HEK293 (cell line): ENCODE data around the gene CLMN.

Experiments used
- GLIS2 ChIP-seq: fragments of 450-650 bp; formaldehyde crosslinking; IDR thresholded peaks from 2 replicates; pipeline ENCODE4 v1.5.1; 2016; ENCODE audit warnings: missing biosample characterization, missing genetic modification characterization
- OSR2 ChIP-seq: fragments of 450-650 bp; formaldehyde crosslinking; IDR thresholded peaks from 2 replicates; pipeline ENCODE4 v1.5.1; 2016; ENCODE audit warnings: missing biosample characterization, missing genetic modification characterization
- OVOL3 ChIP-seq: fragments of 450-650 bp; formaldehyde crosslinking; IDR thresholded peaks from 2 replicates; pipeline ENCODE4 v1.5.1; 2016; ENCODE audit warnings: missing biosample characterization, missing genetic modification characterization
- SALL2 ChIP-seq: fragments of 450-650 bp; formaldehyde crosslinking; IDR thresholded peaks from 2 replicates; pipeline ENCODE4 v1.5.0; 2017; ENCODE audit warnings: missing biosample characterization, mild to moderate bottlenecking, missing genetic modification characterization, borderline replicate concordance
- ZBTB8A ChIP-seq: fragments of 450-650 bp; formaldehyde crosslinking; IDR thresholded peaks from 2 replicates; pipeline ENCODE4 v1.5.1; 2016; ENCODE audit warnings: missing biosample characterization, missing genetic modification characterization
- ZNF112 ChIP-seq: fragments of 450-650 bp; formaldehyde crosslinking; IDR thresholded peaks from 2 replicates; pipeline ENCODE4 v1.5.0; 2017; ENCODE audit warnings: missing biosample characterization, missing genetic modification characterization
- ZNF121 ChIP-seq: fragments of 450-650 bp; formaldehyde crosslinking; IDR thresholded peaks from 2 replicates; pipeline ENCODE4 v1.5.1; 2016; ENCODE audit warnings: missing biosample characterization, missing genetic modification characterization
- ZNF132 ChIP-seq: fragments of 450-650 bp; formaldehyde crosslinking; IDR thresholded peaks from 2 replicates; pipeline ENCODE4 v1.5.1; 2017; ENCODE audit warnings: missing biosample characterization, missing genetic modification characterization, borderline replicate concordance
- ZNF155 ChIP-seq: fragments of 450-650 bp; formaldehyde crosslinking; IDR thresholded peaks from 2 replicates; pipeline ENCODE4 v1.5.1; 2016; ENCODE audit warnings: missing biosample characterization, missing genetic modification characterization
- ZNF223 ChIP-seq: fragments of 450-650 bp; formaldehyde crosslinking; IDR thresholded peaks from 2 replicates; pipeline ENCODE4 v1.5.1; 2016; ENCODE audit warnings: missing biosample characterization, missing genetic modification characterization
- ZNF248 ChIP-seq: fragments of 450-650 bp; formaldehyde crosslinking; IDR thresholded peaks from 2 replicates; pipeline ENCODE4 v1.5.1; 2017; ENCODE audit warnings: missing biosample characterization, missing genetic modification characterization
- ZNF266 ChIP-seq: fragments of 450-650 bp; formaldehyde crosslinking; IDR thresholded peaks from 2 replicates; pipeline ENCODE4 v1.5.1; 2016; ENCODE audit warnings: missing biosample characterization, missing genetic modification characterization, low read depth
- ZNF37A ChIP-seq: fragments of 450-650 bp; IDR thresholded peaks from 2 replicates; pipeline ENCODE4 v1.5.1; 2018; ENCODE audit warnings: missing biosample characterization, missing genetic modification characterization
- ZNF501 ChIP-seq: fragments of 450-650 bp; formaldehyde crosslinking; IDR thresholded peaks from 2 replicates; pipeline ENCODE4 v1.5.1; 2016; ENCODE audit warnings: missing biosample characterization, missing genetic modification characterization
- ZNF518A ChIP-seq: fragments of 450-650 bp; formaldehyde crosslinking; conservative IDR thresholded peaks from 2 replicates; pipeline ENCODE4 v1.5.1; 2016; ENCODE audit warnings: low read depth, missing biosample characterization, missing genetic modification characterization
- ZNF596 ChIP-seq: fragments of 450-650 bp; IDR thresholded peaks from 2 replicates; pipeline ENCODE4 v1.5.0; 2018; ENCODE audit warnings: missing biosample characterization, mild to moderate bottlenecking, missing genetic modification characterization, moderate library complexity
- ZNF677 ChIP-seq: fragments of 450-650 bp; IDR thresholded peaks from 2 replicates; pipeline ENCODE4 v1.5.0; 2018; ENCODE audit warnings: missing biosample characterization, mild to moderate bottlenecking, missing genetic modification characterization, moderate library complexity
- ZNF792 ChIP-seq: fragments of 450-650 bp; formaldehyde crosslinking; IDR thresholded peaks from 2 replicates; pipeline ENCODE4 v1.5.1; 2016; ENCODE audit warnings: missing biosample characterization, missing genetic modification characterization
- ZXDB ChIP-seq: fragments of 450-650 bp; formaldehyde crosslinking; IDR thresholded peaks from 2 replicates; pipeline ENCODE4 v1.5.1; 2016; ENCODE audit warnings: missing biosample characterization, missing genetic modification characterization
- TF ChIP-seq, protein P1 (sequence below): fragments of 450-650 bp; formaldehyde crosslinking; IDR thresholded peaks from 2 replicates; pipeline ENCODE4 v1.5.1; 2016; ENCODE audit warnings: missing biosample characterization, missing genetic modification characterization
- TF ChIP-seq, protein P2 (sequence below): fragments of 450-650 bp; formaldehyde crosslinking; IDR thresholded peaks from 2 replicates; pipeline ENCODE4 v1.5.1; 2017; ENCODE audit warnings: missing biosample characterization, mild to moderate bottlenecking, missing genetic modification characterization, moderate library complexity
- TF ChIP-seq, protein P3 (sequence below): fragments of 450-650 bp; formaldehyde crosslinking; IDR thresholded peaks from 2 replicates; pipeline ENCODE4 v1.5.1; 2016; ENCODE audit warnings: missing biosample characterization, missing genetic modification characterization, low read depth
- TF ChIP-seq, protein P4 (sequence below): IDR thresholded peaks from 2 replicates; pipeline ENCODE4 v1.6.1; 2011; ENCODE audit warnings: mild to moderate bottlenecking, low read depth, low read length, borderline replicate concordance
- TF ChIP-seq, protein P5 (sequence below): fragments of 450-650 bp; formaldehyde crosslinking; IDR thresholded peaks from 2 replicates; pipeline ENCODE4 v1.5.0; 2017; ENCODE audit warnings: missing biosample characterization, missing genetic modification characterization, borderline replicate concordance

Gene CLMN

DNA sequence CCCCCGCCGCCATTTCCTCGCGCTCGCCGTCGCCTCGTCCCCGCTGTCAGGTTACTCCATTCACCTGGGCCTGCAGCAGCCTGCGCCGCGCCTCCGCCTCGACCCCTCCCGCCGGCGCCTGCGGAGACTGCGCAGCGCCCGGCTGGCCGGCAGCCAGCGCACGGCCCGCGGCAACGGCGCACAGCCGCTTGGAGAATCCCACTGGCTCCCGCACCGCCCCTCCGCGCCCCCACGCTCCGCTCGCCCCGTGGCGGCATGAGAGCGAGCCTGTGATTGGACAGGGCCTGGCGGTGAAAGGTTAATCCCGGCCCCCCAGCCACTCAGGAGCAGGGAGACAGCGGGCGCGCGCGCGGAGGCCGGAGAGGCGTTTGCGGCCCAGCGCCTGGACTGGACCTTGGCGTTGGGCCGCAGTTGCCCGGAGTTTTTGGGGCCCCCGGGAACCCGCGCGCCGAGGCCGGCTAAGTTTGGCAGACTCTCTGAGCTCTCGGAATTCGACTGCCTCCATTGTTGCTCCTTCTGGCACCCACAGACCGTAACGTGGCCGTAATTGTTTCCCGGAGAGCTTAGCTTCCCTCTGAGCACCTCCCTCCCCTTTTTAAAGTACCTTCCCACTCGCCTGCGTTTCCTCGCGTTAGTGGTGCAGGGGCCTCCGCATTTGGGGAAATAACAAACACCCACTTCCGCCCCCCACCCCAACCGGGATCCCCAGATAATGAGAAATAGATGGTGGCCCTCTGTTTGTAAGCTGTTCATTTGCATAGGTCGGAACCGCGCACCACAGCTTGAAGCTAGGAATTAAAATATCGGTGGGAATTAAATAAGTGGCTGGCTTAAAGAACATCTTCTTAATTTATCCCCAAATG, 162.2 kb downstream of the CLMN start, which contains the start of gene DICER1 (continued):
- TF ChIP-seq, protein P1, sequence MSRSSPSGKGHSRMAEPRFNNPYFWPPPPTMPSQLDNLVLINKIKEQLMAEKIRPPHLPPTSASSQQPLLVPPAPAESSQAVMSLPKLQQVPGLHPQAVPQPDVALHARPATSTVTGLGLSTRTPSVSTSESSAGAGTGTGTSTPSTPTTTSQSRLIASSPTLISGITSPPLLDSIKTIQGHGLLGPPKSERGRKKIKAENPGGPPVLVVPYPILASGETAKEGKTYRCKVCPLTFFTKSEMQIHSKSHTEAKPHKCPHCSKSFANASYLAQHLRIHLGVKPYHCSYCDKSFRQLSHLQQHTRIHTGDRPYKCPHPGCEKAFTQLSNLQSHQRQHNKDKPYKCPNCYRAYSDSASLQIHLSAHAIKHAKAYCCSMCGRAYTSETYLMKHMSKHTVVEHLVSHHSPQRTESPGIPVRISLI (tag by site-specific recombination): no peak
- TF ChIP-seq ZNF677 (tag by site-specific recombination): no peak
- TF ChIP-seq ZNF155 (tag by site-specific recombination): no peak
- TF ChIP-seq OVOL3 (tag by site-specific recombination): no peak
- TF ChIP-seq ZNF266 (tag by site-specific recombination): no peak
- peak; percentile 92 for TF ChIP-seq ZXDB (tag by site-specific recombination)
- no peak for TF ChIP-seq OSR2 (tag by site-specific recombination)
- TF ChIP-seq SALL2 (tag by site-specific recombination): no peak
- peak; percentile 93 for TF ChIP-seq GLIS2
- TF ChIP-seq ZNF518A: peak; percentile 41; the same call in 1 of the 2 replicates
- peak; percentile 89 for TF ChIP-seq ZNF501 (tag by site-specific recombination)
- no peak for TF ChIP-seq ZNF248 (tag by site-specific recombination)
- peak; percentile 84 for TF ChIP-seq ZBTB8A (tag by site-specific recombination)
- TF ChIP-seq ZNF132 (tag by site-specific recombination): no peak
- TF ChIP-seq ZNF792 (tag by site-specific recombination): no peak
- TF ChIP-seq, protein P2, sequence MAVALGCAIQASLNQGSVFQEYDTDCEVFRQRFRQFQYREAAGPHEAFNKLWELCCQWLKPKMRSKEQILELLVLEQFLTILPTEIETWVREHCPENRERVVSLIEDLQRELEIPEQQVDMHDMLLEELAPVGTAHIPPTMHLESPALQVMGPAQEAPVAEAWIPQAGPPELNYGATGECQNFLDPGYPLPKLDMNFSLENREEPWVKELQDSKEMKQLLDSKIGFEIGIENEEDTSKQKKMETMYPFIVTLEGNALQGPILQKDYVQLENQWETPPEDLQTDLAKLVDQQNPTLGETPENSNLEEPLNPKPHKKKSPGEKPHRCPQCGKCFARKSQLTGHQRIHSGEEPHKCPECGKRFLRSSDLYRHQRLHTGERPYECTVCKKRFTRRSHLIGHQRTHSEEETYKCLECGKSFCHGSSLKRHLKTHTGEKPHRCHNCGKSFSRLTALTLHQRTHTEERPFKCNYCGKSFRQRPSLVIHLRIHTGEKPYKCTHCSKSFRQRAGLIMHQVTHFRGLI: peak; percentile 19; the same call in 1 of the 2 replicates
- peak; percentile 9; the same call in 1 of the 2 replicates for TF ChIP-seq ZNF121 (tag by site-specific recombination)
- no peak for TF ChIP-seq ZNF37A (tag by site-specific recombination)
- TF ChIP-seq, protein P3, sequence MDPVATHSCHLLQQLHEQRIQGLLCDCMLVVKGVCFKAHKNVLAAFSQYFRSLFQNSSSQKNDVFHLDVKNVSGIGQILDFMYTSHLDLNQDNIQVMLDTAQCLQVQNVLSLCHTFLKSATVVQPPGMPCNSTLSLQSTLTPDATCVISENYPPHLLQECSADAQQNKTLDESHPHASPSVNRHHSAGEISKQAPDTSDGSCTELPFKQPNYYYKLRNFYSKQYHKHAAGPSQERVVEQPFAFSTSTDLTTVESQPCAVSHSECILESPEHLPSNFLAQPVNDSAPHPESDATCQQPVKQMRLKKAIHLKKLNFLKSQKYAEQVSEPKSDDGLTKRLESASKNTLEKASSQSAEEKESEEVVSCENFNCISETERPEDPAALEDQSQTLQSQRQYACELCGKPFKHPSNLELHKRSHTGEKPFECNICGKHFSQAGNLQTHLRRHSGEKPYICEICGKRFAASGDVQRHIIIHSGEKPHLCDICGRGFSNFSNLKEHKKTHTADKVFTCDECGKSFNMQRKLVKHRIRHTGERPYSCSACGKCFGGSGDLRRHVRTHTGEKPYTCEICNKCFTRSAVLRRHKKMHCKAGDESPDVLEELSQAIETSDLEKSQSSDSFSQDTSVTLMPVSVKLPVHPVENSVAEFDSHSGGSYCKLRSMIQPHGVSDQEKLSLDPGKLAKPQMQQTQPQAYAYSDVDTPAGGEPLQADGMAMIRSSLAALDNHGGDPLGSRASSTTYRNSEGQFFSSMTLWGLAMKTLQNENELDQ (tag by site-specific recombination): no peak
- TF ChIP-seq ZNF223 (tag by site-specific recombination): 0 out of 2 replicates have a peak, but pooled peaks have one; percentile 13
- TF ChIP-seq ZNF112 (tag by site-specific recombination): no peak
- TF ChIP-seq, protein P4, sequence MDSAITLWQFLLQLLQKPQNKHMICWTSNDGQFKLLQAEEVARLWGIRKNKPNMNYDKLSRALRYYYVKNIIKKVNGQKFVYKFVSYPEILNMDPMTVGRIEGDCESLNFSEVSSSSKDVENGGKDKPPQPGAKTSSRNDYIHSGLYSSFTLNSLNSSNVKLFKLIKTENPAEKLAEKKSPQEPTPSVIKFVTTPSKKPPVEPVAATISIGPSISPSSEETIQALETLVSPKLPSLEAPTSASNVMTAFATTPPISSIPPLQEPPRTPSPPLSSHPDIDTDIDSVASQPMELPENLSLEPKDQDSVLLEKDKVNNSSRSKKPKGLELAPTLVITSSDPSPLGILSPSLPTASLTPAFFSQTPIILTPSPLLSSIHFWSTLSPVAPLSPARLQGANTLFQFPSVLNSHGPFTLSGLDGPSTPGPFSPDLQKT: no peak
- TF ChIP-seq, protein P5, sequence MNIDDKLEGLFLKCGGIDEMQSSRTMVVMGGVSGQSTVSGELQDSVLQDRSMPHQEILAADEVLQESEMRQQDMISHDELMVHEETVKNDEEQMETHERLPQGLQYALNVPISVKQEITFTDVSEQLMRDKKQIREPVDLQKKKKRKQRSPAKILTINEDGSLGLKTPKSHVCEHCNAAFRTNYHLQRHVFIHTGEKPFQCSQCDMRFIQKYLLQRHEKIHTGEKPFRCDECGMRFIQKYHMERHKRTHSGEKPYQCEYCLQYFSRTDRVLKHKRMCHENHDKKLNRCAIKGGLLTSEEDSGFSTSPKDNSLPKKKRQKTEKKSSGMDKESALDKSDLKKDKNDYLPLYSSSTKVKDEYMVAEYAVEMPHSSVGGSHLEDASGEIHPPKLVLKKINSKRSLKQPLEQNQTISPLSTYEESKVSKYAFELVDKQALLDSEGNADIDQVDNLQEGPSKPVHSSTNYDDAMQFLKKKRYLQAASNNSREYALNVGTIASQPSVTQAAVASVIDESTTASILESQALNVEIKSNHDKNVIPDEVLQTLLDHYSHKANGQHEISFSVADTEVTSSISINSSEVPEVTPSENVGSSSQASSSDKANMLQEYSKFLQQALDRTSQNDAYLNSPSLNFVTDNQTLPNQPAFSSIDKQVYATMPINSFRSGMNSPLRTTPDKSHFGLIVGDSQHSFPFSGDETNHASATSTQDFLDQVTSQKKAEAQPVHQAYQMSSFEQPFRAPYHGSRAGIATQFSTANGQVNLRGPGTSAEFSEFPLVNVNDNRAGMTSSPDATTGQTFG (tag by site-specific recombination): no peak
- no peak for TF ChIP-seq ZNF596 (tag by site-specific recombination)
